ENCODE measurements around the gene CNTN2. TPM values are rescaled to one million over a fixed set of nuclear protein-coding genes. Genes with fewer than 3 reads are reported as not detected.

CNTN2 gene
- total and polyA plus RNA-seq, 2 of the 4 experiments (the other 2 are of a cell fraction), result not detected

DNA sequence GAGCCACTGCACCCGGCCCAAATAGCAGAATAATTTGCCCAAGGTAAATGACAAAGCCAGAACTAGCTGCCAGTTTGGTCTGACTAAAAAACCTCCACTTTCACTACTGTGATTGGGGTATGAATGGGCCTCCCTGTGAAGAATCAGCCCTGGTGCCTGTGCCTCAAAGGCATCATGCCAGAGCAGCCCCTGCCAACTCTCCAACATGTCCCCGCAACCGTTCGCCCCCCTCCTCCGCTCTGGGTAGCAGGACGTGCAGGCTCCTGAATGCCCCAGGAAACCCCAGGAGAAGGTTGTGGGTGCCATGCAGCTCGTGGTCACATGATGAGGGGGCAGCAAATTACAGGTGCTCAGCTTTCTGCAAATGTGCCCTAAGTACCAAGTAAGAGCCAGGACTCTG, 14.6 kb upstream of the CNTN2 start:
- no peak overlapping the region for H2AK9ac ChIP-seq (replicated peaks; ENCODE audit: low read depth, low read length, poor library complexity)
- DNase-seq (no peak), ATAC-seq (ENCODE audit: low read depth) (no peak)
- H4K5ac ChIP-seq (ENCODE audit: low read depth, low read length), result no peak overlapping the region
- no peak overlapping the region for H3K56ac ChIP-seq (ENCODE audit: extremely low read depth, insufficient read depth, low read length)
- H2AFZ ChIP-seq (replicated peaks; ENCODE audit: low read length, poor library complexity), result no peak overlapping the region
- no peak overlapping the region for H4K91ac ChIP-seq (ENCODE audit: insufficient read depth, low read depth, low read length)
- POLR2A ChIA-PET (ENCODE audit: unreplicated experiment), result no interaction called here
- dilution Hi-C loops (cut with HindIII; ENCODE audit: low sequenced_read_pairs, unreplicated experiment) (no loop called here), intact Hi-C loops (cut with micrococcal nuclease) (no loop called here), in situ Hi-C loops (cut with MboI; ENCODE audit: low sequenced_read_pairs) (no loop called here)
- WGBS, 2 experiments (ENCODE audit: extremely low coverage in 2 of 2, insufficient read length in 1 of 2), result no CpG with 5 or more reads among the region's 7 CpGs
- H2BK120ac ChIP-seq (ENCODE audit: low read depth, low read length), result no peak overlapping the region
- H3K36me3 ChIP-seq (ENCODE audit: control insufficient read depth, insufficient read depth, low read length), result no peaks in the 10 kb centered on the region
- H3K9ac ChIP-seq (ENCODE audit: low read depth, low read length), result no peak overlapping the region
- no peaks in the 10 kb centered on the region for H3K79me1 ChIP-seq (ENCODE audit: low read depth in 1 of 2, low read length in 2 of 2)
- H3K9me3 ChIP-seq (ENCODE audit: control insufficient read depth, insufficient read depth, low read length), result no peaks in the 10 kb centered on the region
- CTCF ChIA-PET, result no interaction called here
- no peaks in the 10 kb centered on the region for H3K4me1 ChIP-seq (ENCODE audit: control insufficient read depth, insufficient read depth, low read length)
- H2BK20ac ChIP-seq (ENCODE audit: low read depth, low read length), result no peak overlapping the region
- no peaks in the 10 kb centered on the region for H4K20me1 ChIP-seq (ENCODE audit: insufficient read depth, low read length)
- H2BK5ac ChIP-seq (ENCODE audit: low read depth, low read length, poor library complexity, severe bottlenecking), result no peak overlapping the region
- no peak overlapping the region for H3K4ac ChIP-seq (ENCODE audit: low read depth, low read length)
- H3K18ac ChIP-seq (ENCODE audit: low read depth, low read length), result no peak overlapping the region
- BruUV-seq (replicated peaks), result no TSS peak
- no peak overlapping the region for H3K27ac ChIP-seq (ENCODE audit: insufficient read depth, low read length)
- no peak overlapping the region for H4K8ac ChIP-seq (ENCODE audit: low read depth in 2 of 2, low read length in 2 of 2)
- H3K9me1 ChIP-seq (ENCODE audit: insufficient read depth, low read length), result no peaks in the 10 kb centered on the region
- H3K23ac ChIP-seq (ENCODE audit: low read depth, low read length), result no peak overlapping the region
- H3K4me2 ChIP-seq (ENCODE audit: low read depth, low read length), result no peak overlapping the region
- H3K4me3 ChIP-seq (ENCODE audit: insufficient read depth, low read depth, low read length), result no peak overlapping the region
- no peak overlapping the region for H2BK15ac ChIP-seq (ENCODE audit: low read depth, low read length)
- peaks cover 47% of the 10 kb centered on the region for H3K27me3 ChIP-seq (ENCODE audit: control insufficient read depth, insufficient read depth, low read length)
- no peak for TF ChIP-seq CEBPB (IDR thresholded peaks at IDR 0.05; ENCODE audit: low read depth, low read length)
- TF ChIP-seq MAZ (IDR thresholded peaks at IDR 0.05; ENCODE audit: borderline replicate concordance, low read depth, low read length), result no peak
- TF ChIP-seq POLR2A (IDR thresholded peaks at IDR 0.05; ENCODE audit: low read depth, low read length), result no peak
- TF ChIP-seq, protein P1, sequence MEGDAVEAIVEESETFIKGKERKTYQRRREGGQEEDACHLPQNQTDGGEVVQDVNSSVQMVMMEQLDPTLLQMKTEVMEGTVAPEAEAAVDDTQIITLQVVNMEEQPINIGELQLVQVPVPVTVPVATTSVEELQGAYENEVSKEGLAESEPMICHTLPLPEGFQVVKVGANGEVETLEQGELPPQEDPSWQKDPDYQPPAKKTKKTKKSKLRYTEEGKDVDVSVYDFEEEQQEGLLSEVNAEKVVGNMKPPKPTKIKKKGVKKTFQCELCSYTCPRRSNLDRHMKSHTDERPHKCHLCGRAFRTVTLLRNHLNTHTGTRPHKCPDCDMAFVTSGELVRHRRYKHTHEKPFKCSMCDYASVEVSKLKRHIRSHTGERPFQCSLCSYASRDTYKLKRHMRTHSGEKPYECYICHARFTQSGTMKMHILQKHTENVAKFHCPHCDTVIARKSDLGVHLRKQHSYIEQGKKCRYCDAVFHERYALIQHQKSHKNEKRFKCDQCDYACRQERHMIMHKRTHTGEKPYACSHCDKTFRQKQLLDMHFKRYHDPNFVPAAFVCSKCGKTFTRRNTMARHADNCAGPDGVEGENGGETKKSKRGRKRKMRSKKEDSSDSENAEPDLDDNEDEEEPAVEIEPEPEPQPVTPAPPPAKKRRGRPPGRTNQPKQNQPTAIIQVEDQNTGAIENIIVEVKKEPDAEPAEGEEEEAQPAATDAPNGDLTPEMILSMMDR (conservative IDR thresholded peaks at IDR 0.05; ENCODE audit: low read depth, low read length), result no peak
- TF ChIP-seq RAD21 (IDR thresholded peaks at IDR 0.05; ENCODE audit: low read length), result no peak
- no peak for TF ChIP-seq CHD1 (IDR thresholded peaks at IDR 0.05; ENCODE audit: low read depth, low read length)
- TF ChIP-seq FOS (IDR thresholded peaks at IDR 0.05; ENCODE audit: low read depth, low read length), result no peak
- TF ChIP-seq SMC3 (IDR thresholded peaks at IDR 0.05; ENCODE audit: low read depth, low read length), result no peak
- no peak for TF ChIP-seq MXI1 (IDR thresholded peaks at IDR 0.05; ENCODE audit: borderline replicate concordance, low read depth, low read length)
- no peak for TF ChIP-seq RFX5 (IDR thresholded peaks at IDR 0.05; ENCODE audit: low read depth, low read length)
- no peak for TF ChIP-seq MAFK (IDR thresholded peaks at IDR 0.05; ENCODE audit: low read depth, low read length)
- no peak for TF ChIP-seq NFE2L2 (IDR thresholded peaks at IDR 0.05; ENCODE audit: low read depth, low read length)
- TF ChIP-seq RCOR1 (IDR thresholded peaks at IDR 0.05; ENCODE audit: insufficient replicate concordance, low read length), result no peak
- TF ChIP-seq ELK1 (IDR thresholded peaks at IDR 0.05; ENCODE audit: borderline replicate concordance, low read depth, low read length), result no peak
- TF ChIP-seq USF2 (IDR thresholded peaks at IDR 0.05; ENCODE audit: low read depth, low read length), result no peak
- TF ChIP-seq BHLHE40 (IDR thresholded peaks at IDR 0.05; ENCODE audit: low read depth, low read length), result no peak
- no peak overlapping the region for H2AK5ac ChIP-seq (ENCODE audit: low read depth, low read length)
- no peak overlapping the region for H3K14ac ChIP-seq (replicated peaks; ENCODE audit: low read depth, low read length)
